ENCODE measurements around the gene ZNF385D.

Gene ZNF385D

GRCh38 chr3:21794291-21794690 is 43.3 kb upstream of the ZNF385D start:
- ATAC-seq (ENCODE audit: low read depth), result no peak
- H3K9me3 ChIP-seq (ENCODE audit: severe bottlenecking), result no peaks in the 10 kb centered on the region
- H3K4me3 ChIP-seq (ENCODE audit: severe bottlenecking), result no peak overlapping the region
- no peaks in the 10 kb centered on the region for H3K4me1 ChIP-seq (ENCODE audit: insufficient read depth, poor library complexity, severe bottlenecking)
- no peak for DNase-seq (ENCODE audit: low spot score)
- no peak for TF ChIP-seq CTCF (IDR thresholded peaks at IDR 0.05; ENCODE audit: poor library complexity, severe bottlenecking)
- no peaks in the 10 kb centered on the region for H3K36me3 ChIP-seq (ENCODE audit: low read depth)
- no peaks in the 10 kb centered on the region for H3K27me3 ChIP-seq (ENCODE audit: insufficient read depth, poor library complexity, severe bottlenecking)
- H3K27ac ChIP-seq (ENCODE audit: poor library complexity, severe bottlenecking), result no peak overlapping the region

- no peak for ATAC-seq (ENCODE audit: low read depth)
- no peak for DNase-seq (ENCODE audit: low spot score)
- Histone ChIP-seq H3K27me3 (ENCODE audit: insufficient read depth, poor library complexity, severe bottlenecking) (no peaks in the 10 kb centered on the region), H3K36me3 (ENCODE audit: low read depth) (no peaks in the 10 kb centered on the region), H3K27ac (ENCODE audit: poor library complexity, severe bottlenecking) (no peak overlapping the region), H3K4me3 (ENCODE audit: severe bottlenecking) (no peak overlapping the region), H3K4me1 (ENCODE audit: insufficient read depth, poor library complexity, severe bottlenecking) (no peaks in the 10 kb centered on the region), H3K9me3 (ENCODE audit: severe bottlenecking) (no peaks in the 10 kb centered on the region)
- no peak for TF ChIP-seq CTCF (IDR thresholded peaks at IDR 0.05; ENCODE audit: poor library complexity, severe bottlenecking)
Observed at GRCh38 chr3:21792176-21792575, 41.2 kb upstream of the ZNF385D start.

- no peak overlapping the region for H3K27ac ChIP-seq (ENCODE audit: poor library complexity, severe bottlenecking)
- H3K4me1 ChIP-seq (ENCODE audit: insufficient read depth, poor library complexity, severe bottlenecking), result no peaks in the 10 kb centered on the region
- TF ChIP-seq CTCF (IDR thresholded peaks at IDR 0.05; ENCODE audit: poor library complexity, severe bottlenecking), result no peak
- no peak for ATAC-seq (ENCODE audit: low read depth)
- H3K27me3 ChIP-seq (ENCODE audit: insufficient read depth, poor library complexity, severe bottlenecking), result no peaks in the 10 kb centered on the region
- H3K4me3 ChIP-seq (ENCODE audit: severe bottlenecking), result no peak overlapping the region
- H3K36me3 ChIP-seq (ENCODE audit: low read depth), result no peaks in the 10 kb centered on the region
- no peaks in the 10 kb centered on the region for H3K9me3 ChIP-seq (ENCODE audit: severe bottlenecking)
- DNase-seq (ENCODE audit: low spot score), result no peak
Observed at GRCh38 chr3:21791356-21791755, 40.3 kb upstream of the ZNF385D start.

GRCh38 chr3:21790466-21790865 is 39.5 kb upstream of the ZNF385D start:
- no peak for DNase-seq (ENCODE audit: low spot score)
- Histone ChIP-seq H3K4me1 (ENCODE audit: insufficient read depth, poor library complexity, severe bottlenecking) (no peaks in the 10 kb centered on the region), H3K9me3 (ENCODE audit: severe bottlenecking) (no peaks in the 10 kb centered on the region), H3K27ac (ENCODE audit: poor library complexity, severe bottlenecking) (no peak overlapping the region), H3K27me3 (ENCODE audit: insufficient read depth, poor library complexity, severe bottlenecking) (no peaks in the 10 kb centered on the region), H3K36me3 (ENCODE audit: low read depth) (no peaks in the 10 kb centered on the region), H3K4me3 (ENCODE audit: severe bottlenecking) (no peak overlapping the region)
- no peak for TF ChIP-seq CTCF (IDR thresholded peaks at IDR 0.05; ENCODE audit: poor library complexity, severe bottlenecking)
- no peak for ATAC-seq (ENCODE audit: low read depth)

GRCh38 chr3:21789730-21790129 is 38.7 kb upstream of the ZNF385D start:
- Histone ChIP-seq H3K4me1 (ENCODE audit: insufficient read depth, poor library complexity, severe bottlenecking) (no peaks in the 10 kb centered on the region), H3K27me3 (ENCODE audit: insufficient read depth, poor library complexity, severe bottlenecking) (no peaks in the 10 kb centered on the region), H3K36me3 (ENCODE audit: low read depth) (no peaks in the 10 kb centered on the region), H3K9me3 (ENCODE audit: severe bottlenecking) (no peaks in the 10 kb centered on the region), H3K27ac (ENCODE audit: poor library complexity, severe bottlenecking) (no peak overlapping the region), H3K4me3 (ENCODE audit: severe bottlenecking) (no peak overlapping the region)
- DNase-seq (ENCODE audit: low spot score), result no peak
- no peak for TF ChIP-seq CTCF (IDR thresholded peaks at IDR 0.05; ENCODE audit: poor library complexity, severe bottlenecking)
- no peak for ATAC-seq (ENCODE audit: low read depth)
